Panc1 (cell line): ENCODE measurements around the gene FETUB. TPM values are rescaled to one million over a fixed set of nuclear protein-coding genes. Genes with fewer than 3 reads are reported as not detected.

Experiments used
- ATAC-seq: fragments of 200-7000 bp; cut with Tn5 transposase; 2 replicates; pipeline ENCODE4 v1.9.1; 2020; ENCODE audit warnings: mild to moderate bottlenecking, moderate library complexity
- Bru-seq: library from RNA; stranded (reverse); fragments of 400-500 nt; gene quantifications from one replicate; lab custom pipeline; 2021; lab: Mats Ljungman, UMichigan
- BruChase-seq, 2 experiments: library from RNA; stranded (reverse); fragments of 400-500 nt; gene quantifications; one replicate each; lab custom pipeline; 2021; lab: Mats Ljungman, UMichigan
- BruUV-seq: library from RNA; stranded (reverse); fragments of 400-500 nt; replicated peaks from 2 replicates; lab custom pipeline; 2021; lab: Mats Ljungman, UMichigan
- CTCF ChIA-PET: fragments of 300-600 bp; sonication (Branson Sonifier 250); formaldehyde crosslinking; loops from one replicate; lab custom pipeline; 2022; ENCODE audit warnings: antibody characterized with exemption; lab: Charles Lee
- POLR2A ChIA-PET: fragments of 300-600 bp; sonication (Branson Sonifier 250); formaldehyde crosslinking; loops from one replicate; lab custom pipeline; 2022; ENCODE audit warnings: antibody characterized with exemption; lab: Charles Lee
- DNase-seq: peaks from one replicate; pipeline ENCODE4 v3.0.0-alpha.2; 2010; ENCODE audit warnings: low read depth, low spot score
- H3K27ac ChIP-seq: 2 replicates; pipeline ENCODE4 v1.5.1; 2011; ENCODE audit warnings: mild to moderate bottlenecking, low read length, inconsistent platforms
- H3K27me3 ChIP-seq: fragments of 200-500 bp; sonication (Bioruptor generic); 2 replicates; pipeline ENCODE4 v1.6.0; 2014; ENCODE audit warnings: low read length, inconsistent platforms; ENCODE audit not compliant: control insufficient read depth, insufficient read depth
- H3K36me3 ChIP-seq: fragments of 200-500 bp; sonication (Bioruptor generic); 2 replicates; pipeline ENCODE4 v1.5.1; 2014; ENCODE audit warnings: inconsistent platforms, mild to moderate bottlenecking, low read length, moderate library complexity; ENCODE audit not compliant: control insufficient read depth, insufficient read depth
- H3K4me1 ChIP-seq: 2 replicates; pipeline ENCODE4 v1.5.1; 2011; ENCODE audit warnings: inconsistent platforms, mild to moderate bottlenecking, low read length, moderate library complexity; ENCODE audit not compliant: control insufficient read depth, insufficient read depth
- H3K4me3 ChIP-seq, 2 experiments: 2 replicates each; pipeline ENCODE4 v1.5.1; 2011 to 2012; ENCODE audit warnings: low read depth in 2 of 2, low read length in 2 of 2, mild to moderate bottlenecking in 2 of 2, inconsistent platforms in 1 of 2, moderate library complexity in 1 of 2
- H3K9me3 ChIP-seq: fragments of 200-500 bp; sonication (Bioruptor generic); 2 replicates; pipeline ENCODE4 v1.5.1; 2014; ENCODE audit warnings: low read depth, mild to moderate bottlenecking, inconsistent platforms, low read length, moderate library complexity; ENCODE audit not compliant: control insufficient read depth, insufficient read depth
- CTCF ChIP-seq: fragments of 450-650 bp; IDR thresholded peaks from 2 replicates; pipeline ENCODE4 v1.5.1; 2017; ENCODE audit warnings: mild to moderate bottlenecking
- POLR2AphosphoS5 ChIP-seq: IDR thresholded peaks from 2 replicates; pipeline ENCODE4 v1.6.1; 2012; ENCODE audit warnings: mild to moderate bottlenecking, low read depth, low read length, moderate library complexity
- REST ChIP-seq, 2 experiments: IDR thresholded peaks; 2 replicates each; pipeline ENCODE4 v1.6.1; 2011 to 2012; ENCODE audit warnings: low read depth in 2 of 2, control low read depth in 1 of 2, low read length in 1 of 2, mild to moderate bottlenecking in 1 of 2, moderate library complexity in 1 of 2; ENCODE audit not compliant: insufficient read depth in 1 of 2
- SIN3A ChIP-seq: IDR thresholded peaks from 2 replicates; pipeline ENCODE4 v1.6.1; 2012; ENCODE audit warnings: low read depth, mild to moderate bottlenecking, low read length, moderate library complexity, borderline replicate concordance; ENCODE audit not compliant: insufficient read depth
- TCF7L2 ChIP-seq: IDR thresholded peaks from 2 replicates; pipeline ENCODE4 v1.6.1; 2011; ENCODE audit warnings: mild to moderate bottlenecking, low read depth, low read length, inconsistent platforms
- in situ Hi-C: cut with HindIII; loops from 2 replicates; pipeline ENCODE4 v1.10.0; 2016; ENCODE audit warnings: low sequenced_read_pairs, low pct_unique_long_range_greater_than_20kb
- intact Hi-C: fragments of 100-400 bp; cut with micrococcal nuclease; formaldehyde crosslinking; loops from one replicate; pipeline ENCODE4 v1.10.0; 2022; ENCODE audit not compliant: unreplicated experiment
- long read RNA-seq: library from polyadenylated mRNA; unstranded; transcript quantifications from one replicate; pipeline ENCODE4 v2.0.0, GENCODE V29; 2021; ENCODE audit not compliant: unreplicated experiment
- polyA plus RNA-seq: library from polyadenylated mRNA; unstranded; fragments of >200 nt; gene quantifications from one replicate; pipeline ENCODE4 v1.2.1, GENCODE V29; 2012; ENCODE audit warnings: missing spikeins; ENCODE audit not compliant: insufficient read length
- total RNA-seq: library from RNA; stranded (reverse); gene quantifications from one replicate; pipeline ENCODE4 v1.2.1, GENCODE V29; 2021; ENCODE audit not compliant: unreplicated experiment

The FETUB gene
- not detected for total RNA-seq
- polyA plus RNA-seq: not detected
- percentile 5 among the genes with signal in this experiment for Bru-seq, nascent RNA
- not detected for BruChase-seq, experiment 1, labeled RNA remaining after a 2-hour chase
- BruChase-seq, experiment 2, labeled RNA remaining after a 6-hour chase: percentile 9 among the genes with signal in this experiment
- long read RNA-seq: 0 reads

- Histone ChIP-seq H3K4me3 (no peak within 1 kb of the TSS), H3K27me3 (peaks cover 32% of the 10 kb centered on the region), H3K4me1 (no peaks in the 10 kb centered on the region), H3K9me3 (no peaks in the 10 kb centered on the region), H3K36me3 (no peaks in the 10 kb centered on the region), H3K27ac (no peak within 1 kb of the TSS)
- DNase-seq (no peak), ATAC-seq (no peak)
- intact Hi-C loops (no loop called here), in situ Hi-C loops (no loop called here)
- BruUV-seq: no TSS peak
- CTCF ChIA-PET: no interaction called here
- POLR2A ChIA-PET: interaction anchor here (0.6 kb wide), 1 partner anchor 217 kb away, joined by 3 read pairs; no protein-coding TSS in a partner anchor
- no peak for TF ChIP-seq CTCF
- no peak for TF ChIP-seq REST (IDR thresholded peaks at IDR 0.05; ENCODE audit: insufficient read depth in 1 of 2, low read depth in 2 of 2, low read length in 1 of 2)
- no peak for TF ChIP-seq POLR2AphosphoS5
- TF ChIP-seq TCF7L2: no peak
- no peak for TF ChIP-seq SIN3A
Observed at GRCh38 chr3:186639778-186640472, at the start of gene FETUB. FETUB (plus strand) TSS chr3:186640399; CDS start chr3:186640461, 62 bp downstream.

DNA sequence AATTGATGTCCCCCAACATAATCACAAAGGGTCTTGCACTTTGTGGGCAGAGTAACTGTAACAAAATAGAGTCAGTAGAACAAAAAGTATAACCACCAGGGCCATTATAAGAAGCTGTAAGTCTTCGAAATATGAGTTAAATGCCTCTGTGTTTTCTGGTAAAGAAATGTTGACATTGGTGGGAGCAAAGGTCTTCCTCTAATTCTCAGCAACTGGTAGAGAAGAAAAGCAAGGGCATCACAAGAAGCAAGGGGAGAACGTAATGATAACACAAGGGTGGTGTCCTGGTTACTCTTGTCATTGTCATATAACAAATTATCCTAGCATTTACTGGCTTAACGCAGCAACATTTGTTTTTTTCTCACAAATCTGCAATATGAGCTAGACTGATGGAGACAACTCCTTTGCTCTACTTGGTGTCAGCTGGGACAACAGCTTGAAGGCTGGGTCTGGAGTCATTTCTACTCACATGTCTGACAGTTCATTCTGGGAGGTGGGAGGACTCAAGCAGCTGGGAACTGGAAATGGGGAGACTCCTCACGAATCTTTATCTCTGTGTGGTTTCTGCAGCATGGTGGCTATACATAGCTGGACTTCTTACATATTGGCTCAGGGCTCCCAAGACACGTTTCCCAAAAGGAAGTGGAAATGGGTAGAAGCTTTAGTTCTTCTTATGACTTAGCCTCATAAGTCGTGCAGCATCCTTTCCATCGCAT is 49.5 kb upstream of the FETUB start:
- ATAC-seq (no peak), DNase-seq (no peak)
- Histone ChIP-seq H3K36me3 (0 out of 2 replicates have a peak, but pooled peaks cover under 1% of the 10 kb centered on the region), H3K27ac (no peak overlapping the region), H3K4me1 (no peaks in the 10 kb centered on the region), H3K4me3 (no peak overlapping the region), H3K9me3 (no peaks in the 10 kb centered on the region), H3K27me3 (no peaks in the 10 kb centered on the region)
- in situ Hi-C loops: no loop called here
- TF ChIP-seq POLR2AphosphoS5 (no peak), SIN3A (no peak), TCF7L2 (no peak), REST (IDR thresholded peaks at IDR 0.05; ENCODE audit: insufficient read depth in 1 of 2, low read depth in 2 of 2, low read length in 1 of 2) (no peak), CTCF (no peak)
- intact Hi-C loops: no loop called here
- POLR2A ChIA-PET: no interaction called here
- no TSS peak for BruUV-seq
- CTCF ChIA-PET: no interaction called here
